ENCODE data around the gene IL22RA1. TPM values are rescaled to one million over a fixed set of nuclear protein-coding genes. Genes with fewer than 3 reads are reported as not detected.

IL22RA1 gene
- total RNA-seq, 1 donor from 2014 or later = not detected

DNA sequence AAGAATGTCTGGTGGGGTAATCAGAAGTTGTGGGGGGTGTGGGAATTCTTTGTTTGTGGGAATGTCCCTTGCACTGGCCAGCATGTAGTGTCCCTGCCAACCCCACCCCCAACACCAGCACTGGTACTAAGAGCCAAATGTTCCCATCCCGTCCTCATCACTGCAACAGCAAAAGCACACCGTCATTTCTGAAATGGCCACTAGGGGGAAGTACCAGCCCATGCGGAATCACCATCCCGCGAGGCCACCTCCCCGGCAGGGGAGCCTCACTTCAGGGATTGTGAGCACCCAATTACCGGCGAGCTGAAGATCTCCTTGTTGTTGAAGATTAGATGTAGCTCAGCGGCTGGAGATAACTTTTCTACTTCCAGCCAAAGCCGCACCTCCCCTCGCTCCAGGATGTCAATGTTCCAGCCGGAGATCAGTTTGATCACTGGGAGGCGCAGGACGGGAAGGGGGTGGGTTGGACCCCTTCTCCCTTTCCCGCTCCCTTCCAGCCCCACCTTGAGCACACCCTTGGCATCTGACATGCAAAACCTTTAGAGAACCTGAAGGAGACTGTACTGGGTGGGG, 72.0 kb downstream of the IL22RA1 start:
- no peaks in the 10 kb centered on the region for H3K9me3 Mint-ChIP-seq (ENCODE audit: unreplicated experiment)
- DNase-seq (ENCODE audit: low spot score) = peak; percentile 85
- no peaks in the 10 kb centered on the region for H3K36me3 Mint-ChIP-seq (ENCODE audit: low read depth, unreplicated experiment)
- H3K27ac Mint-ChIP-seq (ENCODE audit: unreplicated experiment) = no peak overlapping the region
- peaks cover 4% of the 10 kb centered on the region for H3K27me3 Mint-ChIP-seq (ENCODE audit: unreplicated experiment)
- peaks cover 10% of the 10 kb centered on the region for H3K4me1 Mint-ChIP-seq (ENCODE audit: unreplicated experiment)
- no peak overlapping the region for H3K4me3 Mint-ChIP-seq (ENCODE audit: unreplicated experiment)
- TF ChIP-seq, protein P1, sequence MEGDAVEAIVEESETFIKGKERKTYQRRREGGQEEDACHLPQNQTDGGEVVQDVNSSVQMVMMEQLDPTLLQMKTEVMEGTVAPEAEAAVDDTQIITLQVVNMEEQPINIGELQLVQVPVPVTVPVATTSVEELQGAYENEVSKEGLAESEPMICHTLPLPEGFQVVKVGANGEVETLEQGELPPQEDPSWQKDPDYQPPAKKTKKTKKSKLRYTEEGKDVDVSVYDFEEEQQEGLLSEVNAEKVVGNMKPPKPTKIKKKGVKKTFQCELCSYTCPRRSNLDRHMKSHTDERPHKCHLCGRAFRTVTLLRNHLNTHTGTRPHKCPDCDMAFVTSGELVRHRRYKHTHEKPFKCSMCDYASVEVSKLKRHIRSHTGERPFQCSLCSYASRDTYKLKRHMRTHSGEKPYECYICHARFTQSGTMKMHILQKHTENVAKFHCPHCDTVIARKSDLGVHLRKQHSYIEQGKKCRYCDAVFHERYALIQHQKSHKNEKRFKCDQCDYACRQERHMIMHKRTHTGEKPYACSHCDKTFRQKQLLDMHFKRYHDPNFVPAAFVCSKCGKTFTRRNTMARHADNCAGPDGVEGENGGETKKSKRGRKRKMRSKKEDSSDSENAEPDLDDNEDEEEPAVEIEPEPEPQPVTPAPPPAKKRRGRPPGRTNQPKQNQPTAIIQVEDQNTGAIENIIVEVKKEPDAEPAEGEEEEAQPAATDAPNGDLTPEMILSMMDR (IDR thresholded peaks at IDR 0.05; ENCODE audit: unreplicated experiment) = peak; percentile 86

DNA sequence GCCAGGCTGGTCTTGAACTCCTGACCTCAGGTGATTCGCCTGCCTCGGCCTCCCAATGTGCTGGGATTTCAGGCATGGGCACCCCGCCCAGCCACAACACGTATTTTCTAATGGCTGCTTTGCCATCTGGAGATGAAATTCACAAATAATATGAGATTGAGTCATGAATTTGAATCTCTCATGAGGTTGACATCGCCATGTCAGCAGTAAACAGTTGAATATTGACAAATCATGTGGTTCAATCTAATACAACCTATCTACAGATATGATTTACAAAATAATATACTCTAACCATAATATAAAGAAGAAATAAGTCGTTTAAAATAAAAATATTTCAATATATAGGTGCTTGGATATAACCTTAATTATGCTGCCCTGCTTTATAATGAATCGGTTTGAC, 73.1 kb downstream of the IL22RA1 start:
- H3K9me3 Mint-ChIP-seq (ENCODE audit: unreplicated experiment) = no peaks in the 10 kb centered on the region
- H3K27me3 Mint-ChIP-seq (ENCODE audit: unreplicated experiment) = peaks cover 4% of the 10 kb centered on the region
- TF ChIP-seq, protein P1 (IDR thresholded peaks at IDR 0.05; ENCODE audit: unreplicated experiment) = no peak
- no peak overlapping the region for H3K4me3 Mint-ChIP-seq (ENCODE audit: unreplicated experiment)
- H3K4me1 Mint-ChIP-seq (ENCODE audit: unreplicated experiment) = peaks cover 10% of the 10 kb centered on the region
- no peaks in the 10 kb centered on the region for H3K36me3 Mint-ChIP-seq (ENCODE audit: low read depth, unreplicated experiment)
- H3K27ac Mint-ChIP-seq (ENCODE audit: unreplicated experiment) = no peak overlapping the region
- no peak for DNase-seq (ENCODE audit: low spot score)

Other genes with a start within 250 kb of the IL22RA1 start
- gene CNR2, start 229.8 kb downstream of the IL22RA1 start, total RNA-seq (ENCODE audit: unreplicated experiment) = not detected
- 113 TPM for gene PNRC2, start 183.3 kb downstream of the IL22RA1 start, total RNA-seq (ENCODE audit: unreplicated experiment)
- gene SRSF10, start 162.8 kb downstream of the IL22RA1 start, total RNA-seq (ENCODE audit: unreplicated experiment) = 101 TPM
- 0.59 TPM for gene MYOM3, start 31.0 kb downstream of the IL22RA1 start, total RNA-seq (ENCODE audit: unreplicated experiment)
- gene IFNLR1, start 44.1 kb upstream of the IL22RA1 start, total RNA-seq (ENCODE audit: unreplicated experiment) = 3.1 TPM
- gene GRHL3, start 176.2 kb upstream of the IL22RA1 start, total RNA-seq (ENCODE audit: unreplicated experiment) = 2.1 TPM